K562 (cell line): Measurements from ENCODE around the gene KMT2A. TPM values are rescaled to one million over a fixed set of nuclear protein-coding genes. Genes with fewer than 3 reads are reported as not detected.
A peak's percentile ranks its signal among the peaks of the same experiment; 100 is the strongest.

Source experiments
- C11orf30 ChIP-seq: fragments of 450-650 bp; IDR thresholded peaks from 2 replicates; pipeline ENCODE4 v1.6.1; 2016; ENCODE audit warnings: low read depth, mild to moderate bottlenecking
- ETV6 ChIP-seq, 3 experiments: fragments of 150-350 bp in 1 of 3; sonication (generic) in 1 of 3; formaldehyde crosslinking in 1 of 3; IDR thresholded peaks; 2 replicates each; pipeline versions ENCODE4 v1.6.1 to v1.8.0; 2014 to 2022; ENCODE audit warnings: borderline replicate concordance in 2 of 3, low read depth in 2 of 3, antibody characterized with exemption in 1 of 3, low read length in 1 of 3, mild to moderate bottlenecking in 1 of 3, missing genetic modification reagents in 1 of 3
- IRF1 ChIP-seq: sonication (generic); formaldehyde crosslinking; IDR thresholded peaks from 2 replicates; pipeline ENCODE4 v1.8.0; 2022; ENCODE audit warnings: missing genetic modification reagents, mild to moderate bottlenecking, borderline replicate concordance
- MLLT1 ChIP-seq, 2 experiments: fragments of 450-650 bp; IDR thresholded peaks; 2 replicates each; pipeline ENCODE4 v1.6.1; 2016
- NONO ChIP-seq, 2 experiments: fragments of 200-400 bp in 1 of 2; fragments of 450-650 bp in 1 of 2; formaldehyde crosslinking in 1 of 2; IDR thresholded peaks; 2 replicates each; pipeline ENCODE4 v1.6.1; 2017; ENCODE audit warnings: low read depth in 2 of 2, mild to moderate bottlenecking in 2 of 2, moderate library complexity in 2 of 2, low read length in 1 of 2
- PCBP1 ChIP-seq: fragments of 200-400 bp; formaldehyde crosslinking; IDR thresholded peaks from 2 replicates; pipeline ENCODE4 v1.6.1; 2018; ENCODE audit warnings: mild to moderate bottlenecking, low read depth, low read length; ENCODE audit not compliant: poor library complexity, severe bottlenecking
- POLR2AphosphoS5 ChIP-seq: IDR thresholded peaks from 2 replicates; pipeline ENCODE4 v1.6.1; 2011; ENCODE audit warnings: mild to moderate bottlenecking, low read depth, low read length, moderate library complexity; ENCODE audit not compliant: control insufficient read depth, insufficient read depth
- SMARCA4 ChIP-seq: fragments of 450-650 bp; IDR thresholded peaks from 2 replicates; pipeline ENCODE4 v1.6.1; 2016
- TAF7 ChIP-seq: fragments of 450-650 bp; IDR thresholded peaks from 2 replicates; pipeline ENCODE4 v1.6.1; 2016; ENCODE audit warnings: missing genetic modification characterization, missing compliant biosample characterization
- ZBTB17 ChIP-seq: fragments of 450-650 bp; formaldehyde crosslinking; IDR thresholded peaks from 2 replicates; pipeline ENCODE4 v1.4.0; 2020; ENCODE audit warnings: mild to moderate bottlenecking
- ZBTB9 ChIP-seq: fragments of 450-650 bp; formaldehyde crosslinking; IDR thresholded peaks from 2 replicates; pipeline ENCODE4 v1.4.0; 2020; ENCODE audit warnings: mild to moderate bottlenecking, moderate library complexity
- ZFP30 ChIP-seq: fragments of 250-450 bp; sonication (Bioruptor Pico); IDR thresholded peaks from 2 replicates; pipeline ENCODE4 v1.8.0; 2022; ENCODE audit warnings: moderate library complexity, mild to moderate bottlenecking, inconsistent platforms, borderline replicate concordance
- ZNF280B ChIP-seq: fragments of 250-450 bp; sonication (Bioruptor Pico); IDR thresholded peaks from 2 replicates; pipeline ENCODE4 v1.5.1; 2021; ENCODE audit warnings: mild to moderate bottlenecking
- ZNF347 ChIP-seq: fragments of 450-650 bp; formaldehyde crosslinking; IDR thresholded peaks from 2 replicates; pipeline ENCODE4 v1.4.0; 2020; ENCODE audit warnings: low read depth, mild to moderate bottlenecking, moderate library complexity
- ZNF408 ChIP-seq: fragments of 250-450 bp; sonication (Bioruptor Pico); IDR thresholded peaks from 2 replicates; pipeline ENCODE4 v1.4.0; 2020; ENCODE audit warnings: low read depth, mild to moderate bottlenecking, moderate library complexity
- polyA plus RNA-seq, 8 experiments: library from polyadenylated mRNA; depleted of rRNA in 4 of 8; stranded (reverse) in 5 of 8; unstranded in 3 of 8; fragments of >200 nt; fragmentation: Nextera tagmentation in 2 of 8; fragmentation: Illumina TruSeq in 1 of 8; extraction: Ambion mirVana in 2 of 8; extraction: Trizol in 1 of 8; gene quantifications; 2 replicates each; pipeline versions ENCODE4 v1.2.1 to v1.2.3, GENCODE V29; 2011 to 2014; ENCODE audit warnings: inconsistent platforms in 1 of 8, missing spikeins in 1 of 8
- total RNA-seq, 7 experiments: library from RNA; depleted of rRNA in 6 of 7; stranded (reverse); fragments of >200 nt in 6 of 7; fragmentation: Illumina TruSeq in 2 of 7; extraction: Trizol in 2 of 7; gene quantifications; 2 replicates each; pipeline versions ENCODE4 v1.2.1 to v1.2.3, GENCODE V29; 2011 to 2021; ENCODE audit warnings: low replicate concordance in 1 of 7
- TF ChIP-seq, protein P1 (sequence below), 2 experiments: fragments of 450-650 bp; conservative IDR thresholded peaks; 2 replicates each; pipeline ENCODE4 v1.6.1; 2017; ENCODE audit warnings: mild to moderate bottlenecking in 2 of 2, moderate library complexity in 2 of 2
- TF ChIP-seq, protein P2 (sequence below): sonication (generic); IDR thresholded peaks from 2 replicates; pipeline ENCODE4 v1.6.1; 2016

The KMT2A gene
- total and polyA plus RNA-seq, 9 of the 15 experiments (the other 6 are each of a cell fraction or from before 2014, with no cell fraction given): 9.6 to 59.9 (median 32.6) TPM

GRCh38 chr11:118437208-118438125 lies 1.2 kb downstream of the KMT2A start (continued):
- TF ChIP-seq POLR2AphosphoS5 (peak; percentile 88), PCBP1 (no peak), ZNF408 (no peak), ZBTB17 (CRISPR knock-in tag) (no peak), ZNF280B (CRISPR knock-in tag) (no peak), C11orf30 (no peak), ZFP30 (CRISPR knock-in tag) (no peak), ETV6 (IDR thresholded peaks at IDR 0.05; ENCODE audit: borderline replicate concordance in 1 of 2, low read depth in 2 of 2, low read length in 1 of 2) (no peak), ETV6 (CRISPR knock-in tag; IDR thresholded peaks at IDR 0.05; ENCODE audit: borderline replicate concordance) (no peak), ZBTB9 (CRISPR knock-in tag) (no peak), SMARCA4 (peak; percentile 70), MLLT1 (IDR thresholded peaks at IDR 0.05) (no peak), TAF7 (tag) (no peak), NONO (IDR thresholded peaks at IDR 0.05; ENCODE audit: low read depth in 2 of 2, low read length in 1 of 2) (no peak), ZNF347 (no peak), IRF1 (no peak)
- TF ChIP-seq, protein P1, sequence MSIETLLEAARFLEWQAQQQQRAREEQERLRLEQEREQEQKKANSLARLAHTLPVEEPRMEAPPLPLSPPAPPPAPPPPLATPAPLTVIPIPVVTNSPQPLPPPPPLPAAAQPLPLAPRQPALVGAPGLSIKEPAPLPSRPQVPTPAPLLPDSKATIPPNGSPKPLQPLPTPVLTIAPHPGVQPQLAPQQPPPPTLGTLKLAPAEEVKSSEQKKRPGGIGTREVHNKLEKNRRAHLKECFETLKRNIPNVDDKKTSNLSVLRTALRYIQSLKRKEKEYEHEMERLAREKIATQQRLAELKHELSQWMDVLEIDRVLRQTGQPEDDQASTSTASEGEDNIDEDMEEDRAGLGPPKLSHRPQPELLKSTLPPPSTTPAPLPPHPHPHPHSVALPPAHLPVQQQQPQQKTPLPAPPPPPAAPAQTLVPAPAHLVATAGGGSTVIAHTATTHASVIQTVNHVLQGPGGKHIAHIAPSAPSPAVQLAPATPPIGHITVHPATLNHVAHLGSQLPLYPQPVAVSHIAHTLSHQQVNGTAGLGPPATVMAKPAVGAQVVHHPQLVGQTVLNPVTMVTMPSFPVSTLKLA (conservative IDR thresholded peaks at IDR 0.05): peak; percentile 20 to 48; a peak in 3 of 4 replicates
- TF ChIP-seq, protein P2, sequence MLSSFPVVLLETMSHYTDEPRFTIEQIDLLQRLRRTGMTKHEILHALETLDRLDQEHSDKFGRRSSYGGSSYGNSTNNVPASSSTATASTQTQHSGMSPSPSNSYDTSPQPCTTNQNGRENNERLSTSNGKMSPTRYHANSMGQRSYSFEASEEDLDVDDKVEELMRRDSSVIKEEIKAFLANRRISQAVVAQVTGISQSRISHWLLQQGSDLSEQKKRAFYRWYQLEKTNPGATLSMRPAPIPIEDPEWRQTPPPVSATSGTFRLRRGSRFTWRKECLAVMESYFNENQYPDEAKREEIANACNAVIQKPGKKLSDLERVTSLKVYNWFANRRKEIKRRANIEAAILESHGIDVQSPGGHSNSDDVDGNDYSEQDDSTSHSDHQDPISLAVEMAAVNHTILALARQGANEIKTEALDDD: no peak
